Astrocyte (in vitro differentiated cells and primary cell): ENCODE data around the gene STIM1. TPM values are rescaled to one million over a fixed set of nuclear protein-coding genes. Genes with fewer than 3 reads are reported as not detected.
A peak's percentile ranks its signal among the peaks of the same experiment; 100 is the strongest.

ENCODE experiments used
- DNase-seq: peaks from one replicate; pipeline ENCODE4 v3.0.0-alpha.2; 2010; ENCODE audit warnings: low read depth
- FAIRE-seq: peaks from 2 replicates; lab custom pipeline; 2011; peaks lifted over from hg19 to GRCh38; lab: Jason Lieb, UNC
- H2AFZ ChIP-seq: 2 replicates; pipeline ENCODE4 v1.6.0; 2012; ENCODE audit warnings: low read depth, low read length, inconsistent platforms
- H3K27ac ChIP-seq: 2 replicates; pipeline ENCODE4 v1.5.1; 2011; ENCODE audit warnings: low read depth, low read length, inconsistent platforms
- H3K27me3 ChIP-seq: 2 replicates; pipeline ENCODE4 v1.6.0; 2011; ENCODE audit warnings: low read length, inconsistent platforms; ENCODE audit not compliant: insufficient read depth
- H3K36me3 ChIP-seq: 2 replicates; pipeline ENCODE4 v1.5.1; 2011; ENCODE audit warnings: low read length, inconsistent platforms; ENCODE audit not compliant: insufficient read depth
- H3K4me1 ChIP-seq: 2 replicates; pipeline ENCODE4 v1.5.1; 2011; ENCODE audit warnings: low read length, inconsistent platforms; ENCODE audit not compliant: insufficient read depth
- H3K4me2 ChIP-seq: 2 replicates; pipeline ENCODE4 v1.6.0; 2012; ENCODE audit warnings: low read length, inconsistent platforms
- H3K4me3 ChIP-seq: 2 replicates; pipeline ENCODE4 v1.5.1; 2011; ENCODE audit warnings: low read depth, mild to moderate bottlenecking, low read length, inconsistent platforms; ENCODE audit not compliant: insufficient read depth
- H3K79me2 ChIP-seq: 2 replicates; pipeline ENCODE4 v1.6.0; 2012; ENCODE audit warnings: mild to moderate bottlenecking, low read length, inconsistent platforms; ENCODE audit not compliant: insufficient read depth
- H3K9ac ChIP-seq: 2 replicates; pipeline ENCODE4 v1.6.0; 2012; ENCODE audit warnings: mild to moderate bottlenecking, low read length, inconsistent platforms
- H3K9me3 ChIP-seq: 2 replicates; pipeline ENCODE4 v1.5.1; 2012; ENCODE audit warnings: low read depth, mild to moderate bottlenecking, low read length, inconsistent platforms; ENCODE audit not compliant: insufficient read depth
- H4K20me1 ChIP-seq: 2 replicates; pipeline ENCODE4 v1.6.0; 2012; ENCODE audit warnings: low read length, inconsistent platforms; ENCODE audit not compliant: insufficient read depth
- H3K27ac Mint-ChIP-seq: one replicate; pipeline ENCODE4 v1.8.0; 2021; ENCODE audit warnings: mild to moderate bottlenecking, mixed read lengths; ENCODE audit not compliant: unreplicated experiment
- H3K27me3 Mint-ChIP-seq: one replicate; pipeline ENCODE4 v1.8.0; 2021; ENCODE audit warnings: low read depth, mixed read lengths; ENCODE audit not compliant: unreplicated experiment
- H3K36me3 Mint-ChIP-seq: one replicate; pipeline ENCODE4 v1.8.0; 2021; ENCODE audit warnings: low read depth, mixed read lengths; ENCODE audit not compliant: unreplicated experiment
- H3K4me1 Mint-ChIP-seq: one replicate; pipeline ENCODE4 v1.8.0; 2021; ENCODE audit warnings: low read depth, mixed read lengths; ENCODE audit not compliant: unreplicated experiment
- H3K4me3 Mint-ChIP-seq: one replicate; pipeline ENCODE4 v1.8.0; 2021; ENCODE audit warnings: mild to moderate bottlenecking, moderate library complexity, mixed read lengths; ENCODE audit not compliant: unreplicated experiment
- H3K9me3 Mint-ChIP-seq: one replicate; pipeline ENCODE4 v1.8.0; 2021; ENCODE audit warnings: mild to moderate bottlenecking, mixed read lengths; ENCODE audit not compliant: unreplicated experiment
- CTCF ChIP-seq: IDR thresholded peaks from 2 replicates; pipeline ENCODE4 v1.5.1; 2011; ENCODE audit warnings: low read depth, mild to moderate bottlenecking, inconsistent platforms, low read length, moderate library complexity; ENCODE audit not compliant: insufficient read depth
- EZH2 ChIP-seq: IDR thresholded peaks from 2 replicates; pipeline ENCODE4 v1.6.1; 2012; ENCODE audit warnings: mild to moderate bottlenecking, low read length, inconsistent platforms; ENCODE audit not compliant: insufficient read depth
- total RNA-seq: library from RNA; stranded (reverse); gene quantifications from 2 replicates; pipeline ENCODE4 v1.2.1, GENCODE V29; 2021

Gene STIM1
- total RNA-seq, 1 donor from 2014 or later = 42.9 TPM

GRCh38 chr11:3808861-3809623, 46.4 kb upstream of the STIM1 start:
- no peaks in the 10 kb centered on the region for H3K36me3 ChIP-seq
- H3K9ac ChIP-seq = peak overlapping the region; percentile 87
- H3K27ac ChIP-seq = no peak overlapping the region
- H3K27me3 ChIP-seq = no peaks in the 10 kb centered on the region
- H3K4me2 ChIP-seq = peak overlapping the region; percentile 93
- Mint-ChIP-seq H3K4me1 (peaks cover 4% of the 10 kb centered on the region), H3K27me3 (no peaks in the 10 kb centered on the region), H3K9me3 (no peaks in the 10 kb centered on the region), H3K4me3 (peak overlapping the region; percentile 86), H3K27ac (no peak overlapping the region), H3K36me3 (peaks cover 6% of the 10 kb centered on the region)
- peak overlapping the region; percentile 97 for H2AFZ ChIP-seq
- H3K79me2 ChIP-seq = no peaks in the 10 kb centered on the region
- peaks cover 4% of the 10 kb centered on the region for H3K4me1 ChIP-seq
- TF ChIP-seq EZH2 = no peak
- peak; percentile 29 for TF ChIP-seq CTCF
- DNase-seq = peak; percentile 17
- no peaks in the 10 kb centered on the region for H3K9me3 ChIP-seq
- FAIRE-seq = no peak
- no peaks in the 10 kb centered on the region for H4K20me1 ChIP-seq
- H3K4me3 ChIP-seq = peak overlapping the region; percentile 90

- Histone ChIP-seq H3K9ac (no peak overlapping the region), H3K36me3 (no peaks in the 10 kb centered on the region), H3K27ac (no peak overlapping the region), H3K4me2 (no peak overlapping the region), H3K79me2 (no peaks in the 10 kb centered on the region), H4K20me1 (no peaks in the 10 kb centered on the region), H3K4me1 (no peaks in the 10 kb centered on the region), H2AFZ (no peak overlapping the region), H3K9me3 (no peaks in the 10 kb centered on the region), H3K4me3 (no peak overlapping the region), H3K27me3 (no peaks in the 10 kb centered on the region)
- H3K36me3 Mint-ChIP-seq = peaks cover 6% of the 10 kb centered on the region
- no peak overlapping the region for H3K27ac Mint-ChIP-seq
- H3K9me3 Mint-ChIP-seq = no peaks in the 10 kb centered on the region
- TF ChIP-seq EZH2 (no peak), CTCF (no peak)
- FAIRE-seq (no peak), DNase-seq (no peak)
- no peak overlapping the region for H3K4me3 Mint-ChIP-seq
- no peaks in the 10 kb centered on the region for H3K4me1 Mint-ChIP-seq
- H3K27me3 Mint-ChIP-seq = no peaks in the 10 kb centered on the region
Observed at GRCh38 chr11:3809624-3809928, 45.9 kb upstream of the STIM1 start.

GRCh38 chr11:3810446-3810845, 45.0 kb upstream of the STIM1 start:
- Histone ChIP-seq H3K4me2 (no peak overlapping the region), H4K20me1 (no peaks in the 10 kb centered on the region), H3K4me1 (no peaks in the 10 kb centered on the region), H3K4me3 (no peak overlapping the region), H3K9ac (no peak overlapping the region), H3K27ac (no peak overlapping the region), H3K79me2 (no peaks in the 10 kb centered on the region), H3K27me3 (no peaks in the 10 kb centered on the region), H3K9me3 (no peaks in the 10 kb centered on the region), H2AFZ (no peak overlapping the region), H3K36me3 (no peaks in the 10 kb centered on the region)
- no peak for FAIRE-seq
- Mint-ChIP-seq H3K4me3 (no peak overlapping the region), H3K4me1 (no peaks in the 10 kb centered on the region), H3K27me3 (no peaks in the 10 kb centered on the region), H3K9me3 (no peaks in the 10 kb centered on the region), H3K27ac (no peak overlapping the region), H3K36me3 (peaks cover 6% of the 10 kb centered on the region)
- TF ChIP-seq CTCF (no peak), EZH2 (no peak)
- DNase-seq = no peak
